Activated naive CD4-positive, alpha-beta T cell treated with anti-CD3 and anti-CD28 coated beads, Interleukin-2, amount 50 U/mL, for 72 hours (primary cell): ENCODE data around the gene GNAT3. TPM values are rescaled to one million over a fixed set of nuclear protein-coding genes. Genes with fewer than 3 reads are reported as not detected.
A peak's percentile ranks its signal among the peaks of the same experiment; 100 is the strongest.

ENCODE experiments used
- ATAC-seq, 2 donors: fragments of 150-1000 bp; cut with Tn5 transposase; 2 replicates each; pipeline ENCODE4 v1.10.0; 2021; ENCODE audit warnings: mild to moderate bottlenecking in 2 of 2, moderate library complexity in 2 of 2
- DNase-seq, 2 donors: peaks; one replicate each; pipeline ENCODE4 v3.0.0; 2021 to 2022; ENCODE audit warnings: low spot score in 2 of 2
- H3K27ac Mint-ChIP-seq, 2 donors: one replicate each; pipeline ENCODE4 v1.8.0; 2022; ENCODE audit warnings: mild to moderate bottlenecking in 2 of 2, mixed read lengths in 2 of 2
- H3K36me3 Mint-ChIP-seq, 2 donors: one replicate each; pipeline ENCODE4 v1.8.0; 2022; ENCODE audit warnings: mixed read lengths in 2 of 2
- H3K9me3 Mint-ChIP-seq, 2 donors: one replicate each; pipeline ENCODE4 v1.8.0; 2022; ENCODE audit warnings: mixed read lengths in 2 of 2
- total RNA-seq, 2 donors: library from RNA; stranded (reverse); gene quantifications; one replicate each; pipeline ENCODE4 v1.2.3, GENCODE V29; 2022

GNAT3 gene
- total RNA-seq, 2 donors from 2014 or later: not detected

- Mint-ChIP-seq H3K27ac (no peak overlapping the region), H3K36me3 (no peaks in the 10 kb centered on the region), H3K9me3 (no peaks in the 10 kb centered on the region)
- ATAC-seq (no peak), DNase-seq (no peak)
Observed at GRCh38 chr7:80517282-80517747, 5.5 kb upstream of the GNAT3 start.

- no peak for ATAC-seq
- no peak overlapping the region for H3K27ac Mint-ChIP-seq
- H3K36me3 Mint-ChIP-seq: no peaks in the 10 kb centered on the region
- DNase-seq: no peak
- H3K9me3 Mint-ChIP-seq: no peaks in the 10 kb centered on the region
Observed at GRCh38 chr7:80515298-80515697, 3.4 kb upstream of the GNAT3 start.

GRCh38 chr7:80510021-80510420, 1.8 kb downstream of the GNAT3 start:
- no peak overlapping the region for H3K27ac Mint-ChIP-seq
- ATAC-seq (no peak), DNase-seq (no peak)
- no peaks in the 10 kb centered on the region for H3K36me3 Mint-ChIP-seq
- no peaks in the 10 kb centered on the region for H3K9me3 Mint-ChIP-seq

GRCh38 chr7:80508440-80508839, 3.4 kb downstream of the GNAT3 start:
- no peak for ATAC-seq
- no peaks in the 10 kb centered on the region for H3K36me3 Mint-ChIP-seq
- H3K27ac Mint-ChIP-seq: no peak overlapping the region
- DNase-seq: no peak
- H3K9me3 Mint-ChIP-seq: no peaks in the 10 kb centered on the region

GRCh38 chr7:80505900-80506500, 5.9 kb downstream of the GNAT3 start:
- no peak for ATAC-seq
- no peak for DNase-seq
- no peaks in the 10 kb centered on the region for H3K9me3 Mint-ChIP-seq
- H3K27ac Mint-ChIP-seq: no peak overlapping the region
- H3K36me3 Mint-ChIP-seq: no peaks in the 10 kb centered on the region

- no peak overlapping the region for H3K27ac Mint-ChIP-seq
- DNase-seq: no peak
- peaks cover 0 to 3% of the 10 kb centered on the region in 2 donors for H3K9me3 Mint-ChIP-seq
- ATAC-seq: no peak
- H3K36me3 Mint-ChIP-seq: no peaks in the 10 kb centered on the region
Observed at GRCh38 chr7:80500325-80500724, 11.5 kb downstream of the GNAT3 start.

- Mint-ChIP-seq H3K27ac (no peak overlapping the region), H3K36me3 (no peaks in the 10 kb centered on the region), H3K9me3 (peaks cover 0 to 3% of the 10 kb centered on the region in 2 donors)
- ATAC-seq (no peak), DNase-seq (peak in 1 of 2 donors; percentile 1)
Observed at GRCh38 chr7:80499350-80499953, 12.4 kb downstream of the GNAT3 start.

- H3K27ac Mint-ChIP-seq: no peak overlapping the region
- no peaks in the 10 kb centered on the region for H3K36me3 Mint-ChIP-seq
- ATAC-seq: no peak
- DNase-seq: no peak
- peaks cover 0 to 3% of the 10 kb centered on the region in 2 donors for H3K9me3 Mint-ChIP-seq
Observed at GRCh38 chr7:80498481-80499349, 13.1 kb downstream of the GNAT3 start.

GRCh38 chr7:80496586-80496985, 15.3 kb downstream of the GNAT3 start:
- no peaks in the 10 kb centered on the region for H3K36me3 Mint-ChIP-seq
- H3K9me3 Mint-ChIP-seq: peaks cover 0 to 3% of the 10 kb centered on the region in 2 donors
- H3K27ac Mint-ChIP-seq: no peak overlapping the region
- ATAC-seq (no peak), DNase-seq (no peak)

GRCh38 chr7:80493121-80493849, 18.6 kb downstream of the GNAT3 start:
- DNase-seq (no peak), ATAC-seq (no peak)
- Mint-ChIP-seq H3K36me3 (no peaks in the 10 kb centered on the region), H3K9me3 (peaks cover 3 to 7% of the 10 kb centered on the region in 2 donors), H3K27ac (no peak overlapping the region)

GRCh38 chr7:80491462-80491861, 20.4 kb downstream of the GNAT3 start:
- DNase-seq (no peak), ATAC-seq (no peak)
- H3K36me3 Mint-ChIP-seq: no peaks in the 10 kb centered on the region
- H3K27ac Mint-ChIP-seq: no peak overlapping the region
- H3K9me3 Mint-ChIP-seq: peaks cover 3 to 7% of the 10 kb centered on the region in 2 donors

- Mint-ChIP-seq H3K27ac (no peak overlapping the region), H3K36me3 (no peaks in the 10 kb centered on the region), H3K9me3 (peaks cover 0 to 7% of the 10 kb centered on the region in 2 donors)
- DNase-seq (no peak), ATAC-seq (no peak)
Observed at GRCh38 chr7:80488851-80489370, 23.0 kb downstream of the GNAT3 start.

GRCh38 chr7:80488406-80488805, 23.5 kb downstream of the GNAT3 start:
- no peaks in the 10 kb centered on the region for H3K36me3 Mint-ChIP-seq
- ATAC-seq (no peak), DNase-seq (no peak)
- H3K27ac Mint-ChIP-seq: no peak overlapping the region
- H3K9me3 Mint-ChIP-seq: peaks cover 0 to 7% of the 10 kb centered on the region in 2 donors

GRCh38 chr7:80485721-80486120, 26.1 kb downstream of the GNAT3 start:
- Mint-ChIP-seq H3K27ac (no peak overlapping the region), H3K9me3 (peaks cover 0 to 2% of the 10 kb centered on the region in 2 donors), H3K36me3 (no peaks in the 10 kb centered on the region)
- ATAC-seq: no peak
- no peak for DNase-seq

- H3K36me3 Mint-ChIP-seq: no peaks in the 10 kb centered on the region
- ATAC-seq (no peak), DNase-seq (no peak)
- H3K9me3 Mint-ChIP-seq: no peaks in the 10 kb centered on the region
- no peak overlapping the region for H3K27ac Mint-ChIP-seq
Observed at GRCh38 chr7:80482950-80483349, 28.9 kb downstream of the GNAT3 start.

- Mint-ChIP-seq H3K36me3 (no peaks in the 10 kb centered on the region), H3K27ac (no peak overlapping the region), H3K9me3 (no peaks in the 10 kb centered on the region)
- ATAC-seq: no peak
- no peak for DNase-seq
Observed at GRCh38 chr7:80481196-80481884, 30.5 kb downstream of the GNAT3 start.
